Anterior cingulate cortex (tissue), 58 donors: ENCODE data around the gene PRDM16.

Source experiments
- DNase-seq, 58 donors: peaks; one replicate each; lab custom pipeline; 2025; lab: John Stamatoyannopoulos, UW

Gene PRDM16

GRCh38 chr1:3297756-3298155 is 228.8 kb downstream of the PRDM16 start:
- no peak for DNase-seq

GRCh38 chr1:3298197-3298596 is 229.2 kb downstream of the PRDM16 start:
- no peak for DNase-seq

GRCh38 chr1:3304246-3304645 is 235.2 kb downstream of the PRDM16 start:
- DNase-seq, result peak in 12 of 58 donors; percentile 13 to 46 (median 26)

GRCh38 chr1:3304692-3305091 is 235.7 kb downstream of the PRDM16 start:
- DNase-seq, result no peak

- DNase-seq, result no peak
These were observed 236.2 kb downstream of the PRDM16 start for GRCh38 chr1:3305156-3305555.

GRCh38 chr1:3306583-3307291 is 237.7 kb downstream of the PRDM16 start:
- DNase-seq, result no peak

GRCh38 chr1:3307359-3307758 is 238.4 kb downstream of the PRDM16 start:
- DNase-seq, result no peak

GRCh38 chr1:3308053-3308452 is 239.1 kb downstream of the PRDM16 start:
- no peak for DNase-seq

GRCh38 chr1:3310718-3311400 is 241.9 kb downstream of the PRDM16 start:
- no peak for DNase-seq

- no peak for DNase-seq
These were observed 242.7 kb downstream of the PRDM16 start for GRCh38 chr1:3311711-3312110.

- no peak for DNase-seq
These were observed 243.4 kb downstream of the PRDM16 start for GRCh38 chr1:3312310-3312897.

GRCh38 chr1:3312898-3313575 is 244.0 kb downstream of the PRDM16 start:
- DNase-seq, result peak in 39 of 58 donors; percentile 24 to 87 (median 45)

GRCh38 chr1:3313576-3313950 is 244.6 kb downstream of the PRDM16 start:
- DNase-seq, result peak in 54 of 58 donors; percentile 21 to 88 (median 66)

- peak in 2 of 58 donors; percentile 13 for DNase-seq
These were observed 245.7 kb downstream of the PRDM16 start for GRCh38 chr1:3314491-3315381.

GRCh38 chr1:3315399-3316339 is 246.7 kb downstream of the PRDM16 start:
- no peak for DNase-seq

- no peak for DNase-seq
These were observed 247.4 kb downstream of the PRDM16 start for GRCh38 chr1:3316340-3316943.

GRCh38 chr1:3317456-3317855 is 248.5 kb downstream of the PRDM16 start:
- no peak for DNase-seq

- DNase-seq, result no peak
These were observed 249.3 kb downstream of the PRDM16 start for GRCh38 chr1:3318329-3318728.

GRCh38 chr1:3319874-3320245 is 250.9 kb downstream of the PRDM16 start:
- no peak for DNase-seq
